Transverse colon (tissue), 4 donors: Measurements from ENCODE around the gene PLD4.

ENCODE experiments used
- CTCF ChIP-seq, 5 experiments: fragments of 200-600 bp in 3 of 5; fragments of 450-650 bp in 2 of 5; sonication (generic) in 3 of 5; IDR thresholded peaks; 1 replicate in 2 of 5; 2 replicates in 3 of 5; pipeline ENCODE4 v1.5.1; 2016 to 2017; ENCODE audit warnings: antibody characterized with exemption in 5 of 5, inconsistent platforms in 3 of 5, mild to moderate bottlenecking in 2 of 5, moderate library complexity in 1 of 5
- EP300 ChIP-seq: sonication (generic); formaldehyde crosslinking; IDR thresholded peaks from one replicate; pipeline ENCODE4 v1.6.1; 2017; ENCODE audit warnings: antibody characterized with exemption, low read depth
- POLR2A ChIP-seq: fragments of 450-650 bp; IDR thresholded peaks from one replicate; pipeline ENCODE4 v1.6.1; 2016; ENCODE audit warnings: antibody characterized with exemption, mild to moderate bottlenecking, moderate library complexity
- POLR2AphosphoS5 ChIP-seq, 3 donors: sonication (generic); formaldehyde crosslinking; IDR thresholded peaks; one replicate each; pipeline ENCODE4 v1.6.1; 2016; ENCODE audit warnings: antibody characterized with exemption in 3 of 3

- no peak for TF ChIP-seq POLR2A
- TF ChIP-seq POLR2AphosphoS5 (IDR thresholded peaks at IDR 0.05), result no peak
- no peak for TF ChIP-seq CTCF (IDR thresholded peaks at IDR 0.05)
- no peak for TF ChIP-seq EP300
Observed at GRCh38 chr14:104956290-104956890, 31.7 kb downstream of the PLD4 start.
